ENCODE measurements around the gene ADISSP. TPM values are rescaled to one million over a fixed set of nuclear protein-coding genes. Genes with fewer than 3 reads are reported as not detected.
A peak's percentile ranks its signal among the peaks of the same experiment; 100 is the strongest.

The ADISSP gene
- total RNA-seq, 1 donor from 2014 or later = 48.4 TPM

DNA sequence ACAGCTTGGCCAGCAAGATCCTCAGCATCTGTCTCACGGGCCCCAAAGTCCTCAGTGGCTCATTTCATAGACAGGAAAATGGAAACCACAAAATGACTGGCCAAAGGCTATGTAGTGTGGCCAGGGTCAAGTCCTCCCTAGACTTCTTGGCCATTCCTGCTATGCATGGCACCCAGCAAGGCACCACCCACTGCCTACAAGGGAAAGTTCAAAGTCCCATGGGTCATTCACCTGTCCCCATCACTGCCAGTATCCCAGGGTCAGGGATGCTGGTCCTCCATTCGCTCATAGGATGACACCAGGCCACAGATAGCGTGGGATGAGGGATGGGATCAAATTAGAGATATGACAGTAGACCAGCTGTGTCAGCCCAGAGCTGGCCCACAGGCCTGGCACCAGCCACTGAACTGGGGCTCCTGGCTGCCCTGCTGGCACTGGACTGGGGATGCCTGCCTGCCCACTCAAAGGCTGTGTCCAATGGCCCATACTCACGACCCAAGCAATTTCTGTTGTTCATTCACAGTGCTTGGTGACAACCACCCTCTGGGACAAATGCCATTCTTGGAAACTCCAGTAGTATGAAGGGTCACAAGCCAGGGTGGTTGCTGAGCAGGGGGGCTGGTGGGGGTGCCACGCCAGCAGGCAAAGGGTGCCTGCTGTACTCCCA, 11.6 kb downstream of the ADISSP start:
- Histone ChIP-seq H3K27ac (no peak overlapping the region), H3K36me3 (no peaks in the 10 kb centered on the region), H3K9me3 (no peaks in the 10 kb centered on the region), H3K4me1 (peaks cover 3 to 5% of the 10 kb centered on the region in 2 donors), H3K4me3 (no peak overlapping the region), H3K27me3 (no peaks in the 10 kb centered on the region)
- intact Hi-C loops (cut with DNase I) = no loop called here
- TF ChIP-seq, protein P1, sequence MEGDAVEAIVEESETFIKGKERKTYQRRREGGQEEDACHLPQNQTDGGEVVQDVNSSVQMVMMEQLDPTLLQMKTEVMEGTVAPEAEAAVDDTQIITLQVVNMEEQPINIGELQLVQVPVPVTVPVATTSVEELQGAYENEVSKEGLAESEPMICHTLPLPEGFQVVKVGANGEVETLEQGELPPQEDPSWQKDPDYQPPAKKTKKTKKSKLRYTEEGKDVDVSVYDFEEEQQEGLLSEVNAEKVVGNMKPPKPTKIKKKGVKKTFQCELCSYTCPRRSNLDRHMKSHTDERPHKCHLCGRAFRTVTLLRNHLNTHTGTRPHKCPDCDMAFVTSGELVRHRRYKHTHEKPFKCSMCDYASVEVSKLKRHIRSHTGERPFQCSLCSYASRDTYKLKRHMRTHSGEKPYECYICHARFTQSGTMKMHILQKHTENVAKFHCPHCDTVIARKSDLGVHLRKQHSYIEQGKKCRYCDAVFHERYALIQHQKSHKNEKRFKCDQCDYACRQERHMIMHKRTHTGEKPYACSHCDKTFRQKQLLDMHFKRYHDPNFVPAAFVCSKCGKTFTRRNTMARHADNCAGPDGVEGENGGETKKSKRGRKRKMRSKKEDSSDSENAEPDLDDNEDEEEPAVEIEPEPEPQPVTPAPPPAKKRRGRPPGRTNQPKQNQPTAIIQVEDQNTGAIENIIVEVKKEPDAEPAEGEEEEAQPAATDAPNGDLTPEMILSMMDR (IDR thresholded peaks at IDR 0.05) = no peak
- no peak for DNase-seq (ENCODE audit: low spot score in 2 of 2)

DNA sequence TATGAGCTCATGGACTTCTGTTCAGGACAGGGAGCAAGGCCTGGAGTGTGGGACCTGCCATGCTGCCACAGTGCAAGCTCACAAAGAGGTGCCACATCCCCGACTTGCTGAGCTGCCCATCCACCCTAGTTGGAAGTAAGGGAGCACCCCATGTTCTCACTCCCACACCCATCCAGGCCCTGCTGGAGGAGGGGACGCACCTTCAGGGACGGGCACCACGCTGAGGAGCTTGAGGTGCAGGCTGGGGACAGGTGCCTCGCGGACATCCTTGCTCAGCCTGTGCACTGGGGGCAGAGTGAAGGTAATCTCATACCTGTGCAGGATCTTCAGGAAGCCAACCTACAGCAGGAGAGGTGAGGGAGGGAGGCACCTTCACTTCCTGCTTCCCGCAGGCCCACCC, 12.3 kb downstream of the ADISSP start:
- no peaks in the 10 kb centered on the region for H3K9me3 ChIP-seq
- no peak for DNase-seq (ENCODE audit: low spot score in 2 of 2)
- no peaks in the 10 kb centered on the region for H3K36me3 ChIP-seq
- no peak overlapping the region for H3K27ac ChIP-seq
- intact Hi-C loops (cut with DNase I) = no loop called here
- no peak overlapping the region for H3K4me3 ChIP-seq
- H3K27me3 ChIP-seq = no peaks in the 10 kb centered on the region
- H3K4me1 ChIP-seq = peaks cover 3 to 5% of the 10 kb centered on the region in 2 donors
- TF ChIP-seq, protein P1 (IDR thresholded peaks at IDR 0.05) = no peak

DNA sequence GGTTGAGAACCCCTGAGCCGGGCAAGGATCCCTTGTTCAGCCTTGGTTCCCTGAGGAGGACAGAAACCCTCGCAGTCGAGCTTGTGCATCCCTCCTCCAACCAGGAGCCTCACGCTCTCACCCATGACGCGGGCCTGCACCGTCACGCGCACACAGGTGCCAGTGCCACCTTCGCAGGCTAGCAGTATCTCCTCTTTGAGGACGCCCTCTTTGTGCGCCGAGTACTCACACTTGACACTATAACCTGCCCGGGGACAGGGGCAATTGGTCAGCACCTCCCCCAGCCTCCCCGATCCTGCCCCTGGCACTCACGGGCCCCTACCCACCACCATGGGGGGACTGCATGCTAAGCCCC, 13.3 kb downstream of the ADISSP start:
- peaks cover 3 to 8% of the 10 kb centered on the region in 2 donors for H3K4me1 ChIP-seq
- no peaks in the 10 kb centered on the region for H3K27me3 ChIP-seq
- DNase-seq (ENCODE audit: low spot score in 2 of 2) = no peak
- TF ChIP-seq, protein P1 (IDR thresholded peaks at IDR 0.05) = no peak
- intact Hi-C loops (cut with DNase I) = no loop called here
- no peaks in the 10 kb centered on the region for H3K36me3 ChIP-seq
- H3K27ac ChIP-seq = no peak overlapping the region
- no peak overlapping the region for H3K4me3 ChIP-seq
- no peaks in the 10 kb centered on the region for H3K9me3 ChIP-seq

DNA sequence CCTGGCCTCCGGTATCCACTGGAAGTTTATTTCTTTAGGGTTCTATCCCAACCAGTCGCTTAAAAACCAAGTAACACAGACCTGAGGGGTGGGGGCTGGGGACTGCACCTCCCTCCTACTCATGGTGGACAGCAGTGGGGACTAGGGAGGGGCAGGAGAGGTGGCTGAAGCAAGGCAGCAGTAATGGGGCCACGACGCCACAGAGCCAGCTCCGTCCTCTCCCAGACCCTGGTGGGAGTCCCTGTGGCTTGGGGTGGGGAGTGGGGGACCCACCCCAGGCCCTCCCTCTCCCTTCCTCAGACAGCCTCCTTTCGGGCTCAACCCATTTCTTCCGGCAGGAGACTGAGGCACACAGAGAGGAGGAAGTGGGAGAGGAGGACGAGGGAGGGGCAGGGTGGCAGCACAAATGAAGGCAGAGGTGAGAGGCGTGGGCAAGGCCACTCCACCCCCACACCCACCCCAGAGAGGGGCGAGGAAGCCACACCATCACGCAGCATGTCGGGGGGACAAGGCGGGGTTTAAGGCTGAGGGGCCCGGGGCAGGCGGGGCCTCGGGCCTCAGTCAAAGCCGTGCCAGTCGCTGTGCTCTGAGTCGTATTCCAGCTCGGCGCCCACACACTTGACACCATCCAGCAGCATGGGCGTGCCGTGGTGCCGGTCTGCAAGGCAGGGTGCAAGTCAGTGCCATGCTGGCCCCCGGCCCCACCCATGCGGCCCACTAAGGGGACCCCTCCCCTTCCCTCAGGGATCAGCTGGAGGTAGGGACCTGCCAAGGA, 13.9 kb downstream of the ADISSP start:
- DNase-seq (ENCODE audit: low spot score in 2 of 2) = no peak
- Histone ChIP-seq H3K27me3 (no peaks in the 10 kb centered on the region), H3K9me3 (no peaks in the 10 kb centered on the region), H3K4me1 (peaks cover 3 to 8% of the 10 kb centered on the region in 2 donors), H3K27ac (no peak overlapping the region), H3K36me3 (no peaks in the 10 kb centered on the region), H3K4me3 (no peak overlapping the region)
- intact Hi-C loops (cut with DNase I) = loop anchor here (2.0 kb wide), 2 partner anchors 13 to 27 kb away; partner anchors contain the start of genes ADISSP and SPEF1
- TF ChIP-seq, protein P1 (IDR thresholded peaks at IDR 0.05) = no peak

DNA sequence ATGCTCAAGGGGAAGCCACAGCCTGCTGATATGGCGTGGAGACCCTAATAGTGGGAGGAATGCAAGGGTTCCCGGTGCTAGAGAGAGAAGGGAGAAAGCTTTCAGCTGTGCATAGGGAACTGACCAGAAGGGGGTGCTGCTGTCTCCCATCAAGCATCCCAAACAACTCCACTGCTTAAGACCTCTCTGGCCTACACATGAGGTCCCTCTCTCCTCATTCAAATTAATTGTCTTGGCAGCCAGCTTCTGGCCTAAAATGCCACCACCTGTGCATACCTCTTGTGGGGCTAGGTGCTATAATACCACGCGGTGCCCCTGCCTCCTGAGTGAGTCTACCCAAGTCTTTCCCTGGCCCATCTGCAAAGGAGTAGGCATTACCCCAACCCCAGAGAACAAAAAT, 14.5 kb downstream of the ADISSP start:
- intact Hi-C loops (cut with DNase I) = loop anchor here (2.0 kb wide), 2 partner anchors 14 to 28 kb away; partner anchors contain the start of genes ADISSP and SPEF1
- H3K27ac ChIP-seq = no peak overlapping the region
- peaks cover 3 to 8% of the 10 kb centered on the region in 2 donors for H3K4me1 ChIP-seq
- no peaks in the 10 kb centered on the region for H3K36me3 ChIP-seq
- TF ChIP-seq, protein P1 (IDR thresholded peaks at IDR 0.05) = peak; percentile 66 to 75 (median 67)
- peak in 1 of 2 donors; percentile 78 for DNase-seq (ENCODE audit: low spot score in 2 of 2)
- H3K27me3 ChIP-seq = no peaks in the 10 kb centered on the region
- no peaks in the 10 kb centered on the region for H3K9me3 ChIP-seq
- H3K4me3 ChIP-seq = no peak overlapping the region
